Neuronal stem cell (in vitro differentiated cells): ENCODE results near the gene PGC.

Source experiments
- DNase-seq: peaks from one replicate; pipeline ENCODE4 v3.0.0-alpha.2; 2013; ENCODE audit warnings: low spot score
- H2AFZ ChIP-seq: one replicate; pipeline ENCODE4 v1.6.1; 2013; ENCODE audit warnings: mild to moderate bottlenecking, low read length, inconsistent platforms
- H2AK5ac ChIP-seq: 2 replicates; pipeline ENCODE4 v1.6.1; 2013; ENCODE audit warnings: low read depth, mild to moderate bottlenecking, inconsistent platforms, low read length, moderate library complexity, mixed read lengths
- H2BK120ac ChIP-seq: 2 replicates; pipeline ENCODE4 v1.6.1; 2013; ENCODE audit warnings: low read depth, mild to moderate bottlenecking, inconsistent platforms, low read length, moderate library complexity, mixed read lengths
- H2BK12ac ChIP-seq: one replicate; pipeline ENCODE4 v1.6.1; 2013; ENCODE audit warnings: low read length, inconsistent platforms
- H2BK15ac ChIP-seq: 2 replicates; pipeline ENCODE4 v1.6.1; 2013; ENCODE audit warnings: mild to moderate bottlenecking, low read length, inconsistent platforms, mixed read lengths
- H2BK5ac ChIP-seq: one replicate; pipeline ENCODE4 v1.6.1; 2013; ENCODE audit warnings: inconsistent platforms, mild to moderate bottlenecking, low read length, moderate library complexity
- H3K14ac ChIP-seq: one replicate; pipeline ENCODE4 v1.6.1; 2013; ENCODE audit warnings: low read length, inconsistent platforms
- H3K18ac ChIP-seq: 2 replicates; pipeline ENCODE4 v1.6.1; 2013; ENCODE audit warnings: low read length, inconsistent platforms
- H3K23ac ChIP-seq: 2 replicates; pipeline ENCODE4 v1.6.1; 2013; ENCODE audit warnings: low read depth, mild to moderate bottlenecking, mixed read lengths, low read length, inconsistent platforms; ENCODE audit not compliant: poor library complexity
- H3K27ac ChIP-seq: replicated peaks from 3 replicates; pipeline ENCODE4 v1.5.1; 2013; ENCODE audit warnings: low read length, inconsistent platforms
- H3K27me3 ChIP-seq, 3 experiments: 2 replicates each; pipeline ENCODE4 v1.6.1; 2013; ENCODE audit warnings: low read length in 3 of 3, mild to moderate bottlenecking in 2 of 3, inconsistent platforms in 1 of 3, low read depth in 1 of 3, mixed read lengths in 1 of 3, moderate library complexity in 1 of 3; ENCODE audit not compliant: control insufficient read depth in 3 of 3, insufficient read depth in 3 of 3
- H3K36me3 ChIP-seq, 2 donors: replicated peaks in 1 of 2; 2 replicates each; pipeline ENCODE4 v1.6.1; 2013; ENCODE audit warnings: low read length in 2 of 2; ENCODE audit not compliant: control insufficient read depth in 2 of 2, insufficient read depth in 2 of 2
- H3K4ac ChIP-seq: 2 replicates; pipeline ENCODE4 v1.6.1; 2013; ENCODE audit warnings: inconsistent platforms, mild to moderate bottlenecking, low read length, moderate library complexity
- H3K4me1 ChIP-seq, 2 donors: 1 replicate in 1 of 2; 2 replicates in 1 of 2; pipeline ENCODE4 v1.6.1; 2013; ENCODE audit warnings: low read length in 2 of 2, low read depth in 1 of 2; ENCODE audit not compliant: control insufficient read depth in 2 of 2, insufficient read depth in 1 of 2
- H3K4me2 ChIP-seq: one replicate; pipeline ENCODE4 v1.6.1; 2013; ENCODE audit warnings: mild to moderate bottlenecking, low read length, inconsistent platforms; ENCODE audit not compliant: insufficient read depth, poor library complexity, severe bottlenecking
- H3K4me3 ChIP-seq, 2 donors: 2 replicates each; pipeline ENCODE4 v1.5.1; 2013; ENCODE audit warnings: low read length in 2 of 2, mild to moderate bottlenecking in 2 of 2, inconsistent platforms in 1 of 2, moderate library complexity in 1 of 2
- H3K79me1 ChIP-seq: one replicate; pipeline ENCODE4 v1.6.1; 2013; ENCODE audit warnings: low read depth, mild to moderate bottlenecking, inconsistent platforms, low read length, moderate library complexity
- H3K9ac ChIP-seq: one replicate; pipeline ENCODE4 v1.6.1; 2013; ENCODE audit warnings: mild to moderate bottlenecking, low read depth, low read length, inconsistent platforms; ENCODE audit not compliant: poor library complexity
- H3K9me3 ChIP-seq, 2 donors: replicated peaks in 1 of 2; 2 replicates each; pipeline versions ENCODE3 to v1.6.1; 2013; ENCODE audit warnings: low read length in 2 of 2, mild to moderate bottlenecking in 2 of 2, inconsistent platforms in 1 of 2, low read depth in 1 of 2, mixed read lengths in 1 of 2, moderate library complexity in 1 of 2; ENCODE audit not compliant: control insufficient read depth in 2 of 2, insufficient read depth in 1 of 2
- H4K8ac ChIP-seq: one replicate; pipeline ENCODE4 v1.6.1; 2013; ENCODE audit warnings: low read depth, mild to moderate bottlenecking, inconsistent platforms, low read length, moderate library complexity
- H4K91ac ChIP-seq: one replicate; pipeline ENCODE4 v1.6.1; 2013; ENCODE audit warnings: low read length, low read depth, mild to moderate bottlenecking, inconsistent platforms; ENCODE audit not compliant: poor library complexity
- WGBS, 2 donors: extraction: QIAGEN DNeasy Blood & Tissue Kit; methylation state at CpG; one replicate each; pipeline ENCODE4 v1.1.7; 2013; ENCODE audit warnings: missing lambda C conversion rate in 2 of 2, mixed read lengths in 1 of 2; ENCODE audit not compliant: insufficient read length in 2 of 2, insufficient replicate concordance in 1 of 2; ENCODE audit errors: extremely low coverage in 2 of 2; 5-methylcytosine and 5-hydroxymethylcytosine counted together

Gene PGC

DNA sequence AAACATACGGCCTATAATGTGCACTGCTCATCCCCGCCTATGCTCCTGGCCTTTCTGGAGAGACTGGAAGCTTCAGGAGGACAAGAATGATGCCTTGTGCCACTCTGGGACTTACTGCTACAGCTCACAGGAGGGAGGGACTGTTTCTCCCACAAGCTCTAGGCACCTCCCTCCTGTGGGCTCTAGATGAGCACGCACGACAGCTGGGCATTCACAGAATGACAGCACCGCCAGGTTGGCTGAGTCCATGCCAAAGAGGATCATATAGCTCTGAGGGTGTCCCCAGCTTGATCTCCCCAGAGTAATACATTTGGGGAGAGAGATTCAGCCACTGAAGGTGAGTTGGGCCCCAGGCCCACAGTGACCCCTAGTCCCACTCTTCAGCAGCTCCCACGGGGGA lies 10.1 kb upstream of the PGC start:
- no peaks in the 10 kb centered on the region for H3K79me1 ChIP-seq
- no peak overlapping the region for H3K23ac ChIP-seq
- no peak overlapping the region for H4K8ac ChIP-seq
- no peak overlapping the region for H3K4ac ChIP-seq
- H3K27me3 ChIP-seq, result peaks cover 0 to 41% (median 0%) of the 10 kb centered on the region in 3 experiments
- no CpG with 5 or more reads among the region's 6 CpGs for WGBS, 2 donors
- no peak overlapping the region for H3K27ac ChIP-seq
- no peak overlapping the region for H3K4me3 ChIP-seq
- H3K36me3 ChIP-seq, result no peaks in the 10 kb centered on the region
- no peak overlapping the region for H3K14ac ChIP-seq
- no peak overlapping the region for H2BK5ac ChIP-seq
- no peak overlapping the region for H2BK12ac ChIP-seq
- H3K9ac ChIP-seq, result no peak overlapping the region
- H3K18ac ChIP-seq, result no peak overlapping the region
- H3K4me1 ChIP-seq, result no peaks in the 10 kb centered on the region
- H2AFZ ChIP-seq, result no peak overlapping the region
- H3K9me3 ChIP-seq, result no peaks in the 10 kb centered on the region
- no peak for DNase-seq
- H2AK5ac ChIP-seq, result no peak overlapping the region
- H2BK120ac ChIP-seq, result no peak overlapping the region
- H4K91ac ChIP-seq, result no peak overlapping the region
- no peak overlapping the region for H3K4me2 ChIP-seq
- H2BK15ac ChIP-seq, result no peak overlapping the region

DNA sequence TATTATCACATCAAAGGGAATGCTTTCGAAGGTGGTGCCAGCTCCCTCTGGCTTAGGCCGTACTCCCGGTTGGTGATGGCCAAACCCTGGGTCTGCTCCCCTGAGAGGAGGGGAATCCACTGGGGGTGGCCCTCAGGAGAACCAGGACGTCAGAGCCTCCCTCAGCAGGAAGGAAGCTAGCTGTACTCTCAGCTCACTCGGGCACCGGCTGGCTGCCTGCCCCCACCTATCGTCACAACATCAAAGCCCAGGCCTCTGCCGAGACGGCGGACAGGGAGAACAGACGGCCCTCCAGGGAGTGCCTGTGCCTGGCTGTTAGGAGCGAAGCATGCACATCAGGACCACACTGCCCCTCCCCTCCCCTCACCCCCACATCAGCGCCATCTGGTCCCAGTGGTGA lies 9.2 kb upstream of the PGC start:
- Histone ChIP-seq H3K23ac (no peak overlapping the region), H3K9ac (no peak overlapping the region), H2BK12ac (no peak overlapping the region), H2AFZ (no peak overlapping the region), H3K36me3 (no peaks in the 10 kb centered on the region), H3K9me3 (no peaks in the 10 kb centered on the region), H3K18ac (no peak overlapping the region), H4K8ac (no peak overlapping the region), H3K4me1 (no peaks in the 10 kb centered on the region), H3K27me3 (peaks cover 0 to 44% (median 0%) of the 10 kb centered on the region in 3 experiments), H3K14ac (no peak overlapping the region), H3K27ac (no peak overlapping the region), H3K4me2 (no peak overlapping the region), H3K4ac (no peak overlapping the region), H3K4me3 (no peak overlapping the region), H2BK120ac (no peak overlapping the region), H4K91ac (no peak overlapping the region), H2AK5ac (no peak overlapping the region), H3K79me1 (no peaks in the 10 kb centered on the region), H2BK5ac (no peak overlapping the region), H2BK15ac (no peak overlapping the region)
- no CpG with 5 or more reads among the region's 13 CpGs for WGBS, 2 donors
- no peak for DNase-seq

DNA sequence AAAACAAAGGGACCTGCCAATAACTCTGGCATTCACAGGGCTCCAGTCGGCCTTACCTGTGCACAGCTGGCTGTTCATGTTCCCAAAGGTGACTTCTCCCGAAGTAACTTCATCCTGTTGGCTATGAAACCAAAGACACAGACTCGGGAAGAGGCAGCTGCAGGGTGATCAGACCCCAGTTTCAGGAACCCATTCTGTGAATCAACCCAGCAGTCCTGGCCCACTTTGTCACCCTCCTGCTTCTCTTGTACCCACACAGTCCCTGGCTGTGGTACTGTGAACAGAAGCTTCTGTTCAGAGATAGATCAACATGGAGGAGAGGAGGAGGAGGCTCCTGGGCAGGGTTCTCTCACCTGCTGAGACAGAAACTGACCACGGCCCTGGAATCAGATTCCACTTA lies 8.7 kb upstream of the PGC start:
- Histone ChIP-seq H3K79me1 (no peaks in the 10 kb centered on the region), H3K9ac (no peak overlapping the region)
- DNase-seq, result no peak

DNA sequence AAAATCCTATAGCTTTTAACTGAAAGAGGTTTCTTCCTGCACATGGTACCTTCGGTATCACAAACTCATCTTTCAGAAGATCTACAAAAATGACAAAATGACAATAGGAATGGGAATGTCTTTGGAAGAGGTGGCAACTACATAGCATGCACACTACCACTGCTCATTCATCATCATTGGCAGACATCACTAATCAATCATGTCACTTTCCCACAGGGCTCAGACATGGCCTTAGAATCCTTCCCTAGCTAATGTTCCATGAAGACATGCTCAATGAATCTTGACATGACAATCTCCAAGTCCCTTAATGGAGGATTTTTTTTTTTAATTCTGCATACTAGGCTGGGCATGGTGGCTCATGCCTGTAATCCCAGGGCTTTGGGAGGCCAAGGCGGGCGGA lies 3.2 kb upstream of the PGC start:
- Histone ChIP-seq H4K8ac (no peak overlapping the region), H3K4me3 (no peak overlapping the region), H3K18ac (no peak overlapping the region), H3K4me1 (no peaks in the 10 kb centered on the region), H3K23ac (no peak overlapping the region), H3K27ac (no peak overlapping the region), H2BK5ac (no peak overlapping the region), H2AK5ac (no peak overlapping the region), H3K79me1 (no peaks in the 10 kb centered on the region), H2BK12ac (no peak overlapping the region), H3K27me3 (peaks cover 0 to 49% (median 0%) of the 10 kb centered on the region in 3 experiments), H3K9me3 (peaks cover 0 to 2% of the 10 kb centered on the region in 2 donors), H3K36me3 (no peaks in the 10 kb centered on the region), H4K91ac (no peak overlapping the region), H3K4ac (no peak overlapping the region), H3K14ac (no peak overlapping the region), H3K9ac (no peak overlapping the region), H3K4me2 (no peak overlapping the region), H2AFZ (no peak overlapping the region), H2BK120ac (no peak overlapping the region), H2BK15ac (no peak overlapping the region)
- no peak for DNase-seq
- WGBS, 2 donors, result no CpG with 5 or more reads among the region's 3 CpGs

More for the DNA sequence above, 8.7 kb upstream of the PGC start:
- WGBS, 2 donors, result no CpG with 5 or more reads among the region's 4 CpGs
- H2BK120ac ChIP-seq, result no peak overlapping the region
- no peak overlapping the region for H3K14ac ChIP-seq
- H3K27ac ChIP-seq, result no peak overlapping the region
- H2BK12ac ChIP-seq, result no peak overlapping the region
- H2AFZ ChIP-seq, result no peak overlapping the region
- H4K91ac ChIP-seq, result no peak overlapping the region
- no peak overlapping the region for H2AK5ac ChIP-seq
- H4K8ac ChIP-seq, result no peak overlapping the region
- H3K4ac ChIP-seq, result no peak overlapping the region
- no peak overlapping the region for H3K4me3 ChIP-seq
- H3K4me1 ChIP-seq, result no peaks in the 10 kb centered on the region
- no peak overlapping the region for H3K23ac ChIP-seq
- no peaks in the 10 kb centered on the region for H3K9me3 ChIP-seq
- no peaks in the 10 kb centered on the region for H3K36me3 ChIP-seq
- H2BK5ac ChIP-seq, result no peak overlapping the region
- H3K18ac ChIP-seq, result no peak overlapping the region
- H2BK15ac ChIP-seq, result no peak overlapping the region
- H3K27me3 ChIP-seq, result peaks cover 0 to 48% (median 0%) of the 10 kb centered on the region in 3 experiments
- H3K4me2 ChIP-seq, result no peak overlapping the region
